ENCODE data around the gene DBN1.

DBN1 gene

DNA sequence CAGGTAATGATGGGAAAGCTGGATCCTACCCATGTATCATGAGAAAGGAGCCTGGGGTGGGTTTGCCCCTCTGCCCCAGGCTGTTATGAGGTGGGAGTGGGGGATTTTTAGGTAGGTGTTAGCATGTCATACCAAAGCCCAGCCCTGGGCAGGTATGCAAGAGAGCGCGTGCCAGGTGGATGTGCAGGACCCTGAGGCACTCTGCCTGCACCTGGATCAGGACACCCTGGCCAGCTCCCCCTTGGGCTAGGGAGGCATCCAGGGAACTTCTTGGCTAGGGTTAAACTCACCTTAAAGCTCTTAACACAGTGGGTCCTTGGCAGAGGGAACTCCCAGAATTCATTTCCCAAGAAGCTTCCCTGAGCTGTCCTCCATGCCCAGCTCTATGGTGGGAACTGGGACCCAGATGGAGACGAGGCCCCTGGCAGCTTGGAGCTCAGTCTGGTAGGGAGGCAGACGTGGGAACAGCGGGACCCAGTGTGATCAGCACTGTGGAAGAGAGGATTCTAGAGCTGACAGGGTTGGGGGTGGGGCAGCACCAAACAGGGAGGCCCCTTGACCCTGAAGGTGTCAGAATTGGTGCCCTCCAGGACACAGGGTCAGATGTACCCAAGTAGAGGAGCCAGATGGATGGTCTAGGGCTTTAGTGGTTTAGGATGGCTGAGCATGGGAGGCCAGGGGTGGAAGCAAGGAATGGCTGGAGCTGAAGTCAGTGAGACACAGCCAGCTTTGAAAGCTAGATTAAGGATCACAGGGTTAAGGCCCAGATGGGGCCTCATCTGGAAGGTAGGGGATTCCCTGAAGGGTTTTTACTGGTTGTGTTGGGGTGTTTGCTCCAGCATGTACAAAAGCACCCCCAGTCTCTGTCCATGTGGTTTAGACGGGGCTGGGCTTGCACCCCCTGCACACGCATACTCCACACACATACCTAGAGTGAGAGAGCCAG is 29.1 kb downstream of the DBN1 start:
- no peak overlapping the region for H3K4me3 ChIP-seq (ENCODE audit: low read depth, low read length)
- TF ChIP-seq CTCF (IDR thresholded peaks at IDR 0.05; ENCODE audit: control insufficient read depth, extremely low read depth, insufficient read depth) = no peak
- DNase-seq (ENCODE audit: low read depth) = no peak

GRCh38 chr5:177443144-177443983 is 30.1 kb downstream of the DBN1 start:
- TF ChIP-seq CTCF (IDR thresholded peaks at IDR 0.05; ENCODE audit: control insufficient read depth, extremely low read depth, insufficient read depth) = no peak
- H3K4me3 ChIP-seq (ENCODE audit: low read depth, low read length) = no peak overlapping the region

DNA sequence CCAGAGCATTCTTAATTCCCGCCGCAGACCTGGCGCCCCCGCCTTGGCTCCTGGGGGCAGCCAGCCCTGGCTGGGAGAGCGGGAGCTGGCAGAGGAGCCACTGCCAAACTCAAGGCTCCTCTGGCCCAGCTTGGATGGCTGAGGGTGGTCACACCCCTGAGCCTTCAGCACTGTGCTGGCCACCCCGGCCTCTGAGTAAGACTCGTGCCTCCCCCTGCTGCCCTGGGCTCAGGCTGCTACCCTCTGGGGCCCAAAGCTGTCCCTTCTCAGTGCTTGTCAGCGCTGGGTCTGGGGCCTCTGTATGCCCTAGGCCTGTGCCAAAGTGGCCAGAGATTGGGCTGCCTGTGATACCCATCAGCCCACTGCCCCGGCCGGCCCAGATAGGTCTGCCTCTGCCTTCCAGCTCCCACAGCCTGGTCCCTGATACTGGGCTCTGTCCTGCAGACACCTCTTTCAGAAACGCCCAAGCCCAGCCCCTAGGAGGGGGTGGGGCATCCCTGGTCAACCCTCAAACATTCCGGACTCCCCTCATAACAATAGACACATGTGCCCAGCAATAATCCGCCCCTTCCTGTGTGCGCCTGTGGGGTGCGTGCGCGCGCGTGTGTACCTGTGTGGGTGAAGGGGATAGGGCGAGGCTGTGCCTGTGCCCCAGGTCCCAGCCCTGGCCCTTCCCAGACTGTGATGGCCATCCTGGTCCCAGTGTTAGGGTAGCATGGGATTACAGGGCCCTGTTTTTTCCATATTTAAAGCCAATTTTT is 31.2 kb downstream of the DBN1 start:
- DNase-seq (ENCODE audit: low read depth) = no peak
- TF ChIP-seq CTCF (IDR thresholded peaks at IDR 0.05; ENCODE audit: control insufficient read depth, extremely low read depth, insufficient read depth) = no peak
- no peak overlapping the region for H3K4me3 ChIP-seq (ENCODE audit: low read depth, low read length)

More at GRCh38 chr5:177443144-177443983, 30.1 kb downstream of the DBN1 start:
- DNase-seq (ENCODE audit: low read depth) = no peak

DNA sequence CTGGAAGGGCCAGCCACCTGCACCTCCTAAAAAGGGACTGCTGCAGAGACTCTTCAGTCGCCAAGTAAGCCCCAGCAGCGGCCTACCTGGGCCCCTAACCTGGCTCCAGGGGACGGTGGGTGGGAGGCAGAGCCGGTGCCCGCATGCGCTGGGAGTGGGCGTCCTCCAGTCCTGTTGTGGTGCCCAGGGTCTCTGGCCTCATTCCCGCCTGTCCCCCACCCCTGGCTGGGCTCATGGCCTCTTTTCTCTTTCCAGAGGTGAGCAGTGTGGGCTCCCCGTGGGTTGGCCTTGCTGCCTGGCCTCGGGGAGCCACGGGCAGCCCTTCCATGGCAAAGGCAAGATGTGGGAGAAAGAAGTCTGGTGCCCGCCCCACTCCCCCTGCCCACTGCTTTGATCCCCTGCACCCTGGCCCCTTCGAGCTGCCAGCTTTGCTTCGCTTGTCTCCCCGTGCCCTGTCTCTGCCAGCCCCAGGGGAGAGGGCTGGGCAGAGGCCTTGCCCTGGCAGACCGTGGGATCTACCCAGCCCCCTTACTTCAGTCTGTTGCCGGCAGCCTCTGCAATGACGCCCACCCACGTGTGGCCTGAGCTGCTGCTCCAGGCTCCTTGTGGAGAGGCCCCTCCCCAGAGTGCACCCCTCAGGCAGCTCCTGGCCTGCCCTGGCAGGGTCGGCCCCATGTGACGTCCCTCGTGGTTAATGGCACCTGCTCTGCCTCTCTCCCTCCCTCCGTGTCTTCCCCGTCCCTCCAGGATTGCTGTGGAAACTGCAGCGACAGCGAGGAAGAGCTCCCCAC is 32.2 kb downstream of the DBN1 start:
- TF ChIP-seq CTCF (IDR thresholded peaks at IDR 0.05; ENCODE audit: control insufficient read depth, extremely low read depth, insufficient read depth) = no peak
- H3K4me3 ChIP-seq (ENCODE audit: low read depth, low read length) = no peak overlapping the region
- DNase-seq (ENCODE audit: low read depth) = no peak

DNA sequence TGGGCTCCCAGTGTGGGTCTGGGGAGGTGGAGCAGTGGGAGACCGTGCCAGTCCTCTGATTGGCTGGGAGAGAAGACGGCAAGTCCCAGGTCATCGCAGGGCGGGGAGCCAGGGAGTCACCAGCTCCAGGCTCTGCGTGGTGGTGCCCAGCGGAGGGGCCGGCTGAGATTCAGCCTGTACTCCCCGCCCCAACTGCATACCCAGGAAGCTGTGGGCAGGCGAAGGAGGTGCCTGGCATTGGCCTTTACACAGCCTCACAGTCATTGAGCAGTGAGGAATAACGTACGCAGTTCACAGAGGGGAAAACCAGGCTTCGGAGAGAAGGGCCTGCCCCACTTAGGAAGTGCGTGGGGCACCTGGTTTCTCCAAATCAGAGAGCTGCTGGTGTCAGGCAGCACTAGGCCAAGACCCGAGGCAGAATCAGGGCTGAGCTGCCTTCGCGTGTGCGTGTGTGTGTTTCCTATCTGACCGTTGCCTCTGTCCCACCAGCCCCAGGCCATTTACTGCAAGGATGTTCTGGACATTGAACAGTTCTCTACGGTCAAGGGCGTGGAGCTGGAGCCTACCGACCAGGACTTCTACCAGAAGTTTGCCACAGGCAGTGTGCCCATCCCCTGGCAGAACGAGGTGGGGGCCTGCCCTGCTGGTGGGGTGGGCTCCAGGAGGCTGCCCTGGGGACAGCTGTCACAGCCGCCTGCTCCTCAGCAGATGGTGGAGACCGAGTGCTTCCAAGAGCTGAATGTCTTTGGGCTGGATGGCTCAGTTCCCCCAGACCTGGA is 33.0 kb downstream of the DBN1 start:
- no peak overlapping the region for H3K4me3 ChIP-seq (ENCODE audit: low read depth, low read length)
- DNase-seq (ENCODE audit: low read depth) = no peak
- TF ChIP-seq CTCF (IDR thresholded peaks at IDR 0.05; ENCODE audit: control insufficient read depth, extremely low read depth, insufficient read depth) = no peak
